Neuronal stem cell (in vitro differentiated cells): ENCODE data around the gene COQ8A.

Source experiments
- DNase-seq: peaks from one replicate; pipeline ENCODE4 v3.0.0-alpha.2; 2013; ENCODE audit warnings: low spot score
- H2AFZ ChIP-seq: one replicate; pipeline ENCODE4 v1.6.1; 2013; ENCODE audit warnings: mild to moderate bottlenecking, low read length, inconsistent platforms
- H2AK5ac ChIP-seq: 2 replicates; pipeline ENCODE4 v1.6.1; 2013; ENCODE audit warnings: low read depth, mild to moderate bottlenecking, inconsistent platforms, low read length, moderate library complexity, mixed read lengths
- H2BK120ac ChIP-seq: 2 replicates; pipeline ENCODE4 v1.6.1; 2013; ENCODE audit warnings: low read depth, mild to moderate bottlenecking, inconsistent platforms, low read length, moderate library complexity, mixed read lengths
- H2BK12ac ChIP-seq: one replicate; pipeline ENCODE4 v1.6.1; 2013; ENCODE audit warnings: low read length, inconsistent platforms
- H2BK15ac ChIP-seq: 2 replicates; pipeline ENCODE4 v1.6.1; 2013; ENCODE audit warnings: mild to moderate bottlenecking, low read length, inconsistent platforms, mixed read lengths
- H2BK5ac ChIP-seq: one replicate; pipeline ENCODE4 v1.6.1; 2013; ENCODE audit warnings: inconsistent platforms, mild to moderate bottlenecking, low read length, moderate library complexity
- H3K14ac ChIP-seq: one replicate; pipeline ENCODE4 v1.6.1; 2013; ENCODE audit warnings: low read length, inconsistent platforms
- H3K18ac ChIP-seq: 2 replicates; pipeline ENCODE4 v1.6.1; 2013; ENCODE audit warnings: low read length, inconsistent platforms
- H3K23ac ChIP-seq: 2 replicates; pipeline ENCODE4 v1.6.1; 2013; ENCODE audit warnings: low read depth, mild to moderate bottlenecking, mixed read lengths, low read length, inconsistent platforms; ENCODE audit not compliant: poor library complexity
- H3K27ac ChIP-seq: replicated peaks from 3 replicates; pipeline ENCODE4 v1.5.1; 2013; ENCODE audit warnings: low read length, inconsistent platforms
- H3K27me3 ChIP-seq, 3 experiments: 2 replicates each; pipeline ENCODE4 v1.6.1; 2013; ENCODE audit warnings: low read length in 3 of 3, mild to moderate bottlenecking in 2 of 3, inconsistent platforms in 1 of 3, low read depth in 1 of 3, mixed read lengths in 1 of 3, moderate library complexity in 1 of 3; ENCODE audit not compliant: control insufficient read depth in 3 of 3, insufficient read depth in 3 of 3
- H3K36me3 ChIP-seq, 2 donors: replicated peaks in 1 of 2; 2 replicates each; pipeline ENCODE4 v1.6.1; 2013; ENCODE audit warnings: low read length in 2 of 2; ENCODE audit not compliant: control insufficient read depth in 2 of 2, insufficient read depth in 2 of 2
- H3K4ac ChIP-seq: 2 replicates; pipeline ENCODE4 v1.6.1; 2013; ENCODE audit warnings: inconsistent platforms, mild to moderate bottlenecking, low read length, moderate library complexity
- H3K4me1 ChIP-seq, 2 donors: 1 replicate in 1 of 2; 2 replicates in 1 of 2; pipeline ENCODE4 v1.6.1; 2013; ENCODE audit warnings: low read length in 2 of 2, low read depth in 1 of 2; ENCODE audit not compliant: control insufficient read depth in 2 of 2, insufficient read depth in 1 of 2
- H3K4me2 ChIP-seq: one replicate; pipeline ENCODE4 v1.6.1; 2013; ENCODE audit warnings: mild to moderate bottlenecking, low read length, inconsistent platforms; ENCODE audit not compliant: insufficient read depth, poor library complexity, severe bottlenecking
- H3K4me3 ChIP-seq, 2 donors: 2 replicates each; pipeline ENCODE4 v1.5.1; 2013; ENCODE audit warnings: low read length in 2 of 2, mild to moderate bottlenecking in 2 of 2, inconsistent platforms in 1 of 2, moderate library complexity in 1 of 2
- H3K79me1 ChIP-seq: one replicate; pipeline ENCODE4 v1.6.1; 2013; ENCODE audit warnings: low read depth, mild to moderate bottlenecking, inconsistent platforms, low read length, moderate library complexity
- H3K9ac ChIP-seq: one replicate; pipeline ENCODE4 v1.6.1; 2013; ENCODE audit warnings: mild to moderate bottlenecking, low read depth, low read length, inconsistent platforms; ENCODE audit not compliant: poor library complexity
- H3K9me3 ChIP-seq, 2 donors: replicated peaks in 1 of 2; 2 replicates each; pipeline versions ENCODE3 to v1.6.1; 2013; ENCODE audit warnings: low read length in 2 of 2, mild to moderate bottlenecking in 2 of 2, inconsistent platforms in 1 of 2, low read depth in 1 of 2, mixed read lengths in 1 of 2, moderate library complexity in 1 of 2; ENCODE audit not compliant: control insufficient read depth in 2 of 2, insufficient read depth in 1 of 2
- H4K8ac ChIP-seq: one replicate; pipeline ENCODE4 v1.6.1; 2013; ENCODE audit warnings: low read depth, mild to moderate bottlenecking, inconsistent platforms, low read length, moderate library complexity
- H4K91ac ChIP-seq: one replicate; pipeline ENCODE4 v1.6.1; 2013; ENCODE audit warnings: low read length, low read depth, mild to moderate bottlenecking, inconsistent platforms; ENCODE audit not compliant: poor library complexity
- WGBS, 2 donors: extraction: QIAGEN DNeasy Blood & Tissue Kit; methylation state at CpG; one replicate each; pipeline ENCODE4 v1.1.7; 2013; ENCODE audit warnings: missing lambda C conversion rate in 2 of 2, mixed read lengths in 1 of 2; ENCODE audit not compliant: insufficient read length in 2 of 2, insufficient replicate concordance in 1 of 2; ENCODE audit errors: extremely low coverage in 2 of 2; 5-methylcytosine and 5-hydroxymethylcytosine counted together

COQ8A gene

DNA sequence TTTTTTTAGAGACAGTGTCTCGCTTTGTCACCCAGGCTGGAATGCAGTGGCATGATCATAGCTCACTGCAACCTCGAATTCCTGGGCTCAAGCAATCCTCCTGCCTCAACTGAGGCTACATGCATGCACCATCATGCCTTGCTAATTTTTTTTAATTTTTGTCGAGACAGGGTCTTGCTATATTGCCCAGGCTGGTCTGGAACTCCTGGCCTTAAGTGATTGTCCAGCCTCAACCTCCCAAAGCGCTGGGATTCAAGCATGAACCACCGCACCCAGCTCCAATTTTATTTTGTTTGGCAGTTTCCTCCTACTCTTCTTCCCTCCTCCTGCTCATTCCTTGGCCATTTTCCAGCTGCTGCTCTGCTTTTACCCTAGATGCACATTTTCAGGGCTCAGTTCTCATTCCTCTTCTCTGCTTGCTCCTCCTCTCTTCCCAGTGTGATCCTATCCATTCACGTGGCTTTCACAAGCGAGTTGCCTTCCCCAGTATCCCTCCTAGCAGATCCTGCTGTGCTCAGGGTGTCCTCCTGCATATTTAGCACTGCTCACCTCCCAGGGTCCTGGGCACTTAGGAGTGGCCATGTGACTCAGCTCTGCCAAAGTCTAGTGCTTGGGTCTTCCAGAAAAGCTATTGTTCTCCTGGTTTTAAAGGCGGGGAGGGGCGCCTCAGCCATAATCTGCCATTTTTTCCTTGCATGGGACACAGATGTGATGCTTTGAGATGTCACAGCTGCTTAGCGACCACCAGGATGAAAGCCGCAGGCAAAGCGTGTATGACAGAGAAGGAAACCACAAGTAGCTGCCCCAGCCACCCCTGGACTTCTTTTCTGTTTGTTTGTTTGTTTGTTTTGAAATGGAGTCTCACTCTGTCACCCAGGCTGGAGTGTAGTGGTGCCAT lies 36.0 kb upstream of the COQ8A start:
- H3K23ac ChIP-seq: no peak overlapping the region
- H3K9me3 ChIP-seq: peaks cover 0 to 2% of the 10 kb centered on the region in 2 donors
- DNase-seq: no peak
- H3K79me1 ChIP-seq: no peaks in the 10 kb centered on the region
- no CpG with 5 or more reads among the region's 12 CpGs for WGBS, 2 donors
- H3K27ac ChIP-seq: no peak overlapping the region
- no peak overlapping the region for H3K4me2 ChIP-seq
- no peak overlapping the region for H2BK120ac ChIP-seq
- no peaks in the 10 kb centered on the region for H3K4me1 ChIP-seq
- no peak overlapping the region for H3K18ac ChIP-seq
- H2BK15ac ChIP-seq: no peak overlapping the region
- no peak overlapping the region for H2AFZ ChIP-seq
- no peak overlapping the region for H4K91ac ChIP-seq
- no peak overlapping the region for H3K9ac ChIP-seq
- H3K4me3 ChIP-seq: no peak overlapping the region
- no peak overlapping the region for H3K4ac ChIP-seq
- H3K27me3 ChIP-seq: no peaks in the 10 kb centered on the region
- no peak overlapping the region for H2BK5ac ChIP-seq
- H3K14ac ChIP-seq: no peak overlapping the region
- peaks cover 10 to 11% of the 10 kb centered on the region in 2 donors for H3K36me3 ChIP-seq
- H2BK12ac ChIP-seq: no peak overlapping the region
- no peak overlapping the region for H2AK5ac ChIP-seq
- H4K8ac ChIP-seq: no peak overlapping the region

DNA sequence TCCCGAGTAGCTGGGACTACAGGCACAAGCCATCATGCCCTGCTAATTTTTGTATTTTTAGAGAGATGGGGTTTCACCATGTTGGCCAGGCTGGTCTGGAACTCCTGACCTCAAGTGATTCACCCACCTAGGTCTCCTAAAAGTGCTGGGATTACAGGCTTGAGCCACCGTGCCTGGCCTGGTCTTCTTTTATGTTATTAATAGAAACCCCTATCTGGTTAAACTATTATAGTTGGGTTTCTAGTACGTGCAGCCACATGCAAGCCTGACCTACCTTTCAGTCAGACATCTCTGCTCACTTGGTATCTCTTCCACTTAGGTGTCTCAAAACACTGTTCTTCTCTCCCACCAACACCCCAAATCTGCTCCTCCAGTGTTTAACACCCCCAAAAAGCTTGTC lies 35.3 kb upstream of the COQ8A start:
- Histone ChIP-seq H3K4me2 (no peak overlapping the region), H2BK12ac (no peak overlapping the region), H3K14ac (no peak overlapping the region), H3K79me1 (no peaks in the 10 kb centered on the region), H3K4me1 (no peaks in the 10 kb centered on the region), H2BK120ac (no peak overlapping the region), H2BK5ac (no peak overlapping the region), H2AK5ac (no peak overlapping the region), H3K4me3 (no peak overlapping the region), H3K4ac (no peak overlapping the region), H3K27ac (no peak overlapping the region), H2AFZ (no peak overlapping the region), H4K8ac (no peak overlapping the region), H3K9me3 (peaks cover 0 to 2% of the 10 kb centered on the region in 2 donors), H2BK15ac (no peak overlapping the region), H3K9ac (no peak overlapping the region), H3K27me3 (no peaks in the 10 kb centered on the region), H3K36me3 (peaks cover 7 to 10% of the 10 kb centered on the region in 2 donors), H3K18ac (no peak overlapping the region), H3K23ac (no peak overlapping the region), H4K91ac (no peak overlapping the region)
- no CpG with 5 or more reads among the region's 3 CpGs for WGBS, 2 donors
- DNase-seq: no peak

DNA sequence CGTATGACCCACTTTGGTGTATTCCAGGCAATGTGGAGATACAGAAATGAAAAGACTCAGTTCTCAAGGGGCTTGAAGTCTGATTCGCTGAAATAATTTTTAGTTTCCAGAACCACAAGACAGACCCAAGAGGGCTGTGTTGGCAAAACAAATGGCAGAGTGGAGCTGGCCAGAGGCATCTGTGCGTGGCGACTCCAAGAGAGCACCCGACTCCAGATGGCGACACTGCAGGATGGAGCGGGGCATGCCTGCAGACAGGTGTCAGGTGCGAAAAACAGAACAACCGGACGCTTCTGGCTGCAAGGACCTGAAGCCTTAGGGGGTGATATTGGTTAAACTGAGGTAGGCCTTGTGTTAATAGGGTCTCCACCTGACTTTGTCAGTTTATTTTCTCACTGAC lies 31.7 kb upstream of the COQ8A start:
- H2BK5ac ChIP-seq: no peak overlapping the region
- H2AK5ac ChIP-seq: no peak overlapping the region
- H3K4me2 ChIP-seq: no peak overlapping the region
- no peak overlapping the region for H3K4me3 ChIP-seq
- no CpG with 5 or more reads among the region's 10 CpGs for WGBS, 2 donors
- H3K14ac ChIP-seq: no peak overlapping the region
- H4K8ac ChIP-seq: no peak overlapping the region
- no peak overlapping the region for H3K23ac ChIP-seq
- no peak overlapping the region for H2AFZ ChIP-seq
- H2BK15ac ChIP-seq: no peak overlapping the region
- H3K4me1 ChIP-seq: no peaks in the 10 kb centered on the region
- no peak overlapping the region for H2BK120ac ChIP-seq
- no peak for DNase-seq
- H3K36me3 ChIP-seq: peaks cover 2 to 4% of the 10 kb centered on the region in 2 donors
- no peak overlapping the region for H3K4ac ChIP-seq
- no peak overlapping the region for H3K18ac ChIP-seq
- no peak overlapping the region for H3K27ac ChIP-seq
- H4K91ac ChIP-seq: no peak overlapping the region
- H2BK12ac ChIP-seq: no peak overlapping the region
- no peak overlapping the region for H3K9ac ChIP-seq
- H3K9me3 ChIP-seq: no peaks in the 10 kb centered on the region
- H3K27me3 ChIP-seq: no peaks in the 10 kb centered on the region
- H3K79me1 ChIP-seq: no peaks in the 10 kb centered on the region

DNA sequence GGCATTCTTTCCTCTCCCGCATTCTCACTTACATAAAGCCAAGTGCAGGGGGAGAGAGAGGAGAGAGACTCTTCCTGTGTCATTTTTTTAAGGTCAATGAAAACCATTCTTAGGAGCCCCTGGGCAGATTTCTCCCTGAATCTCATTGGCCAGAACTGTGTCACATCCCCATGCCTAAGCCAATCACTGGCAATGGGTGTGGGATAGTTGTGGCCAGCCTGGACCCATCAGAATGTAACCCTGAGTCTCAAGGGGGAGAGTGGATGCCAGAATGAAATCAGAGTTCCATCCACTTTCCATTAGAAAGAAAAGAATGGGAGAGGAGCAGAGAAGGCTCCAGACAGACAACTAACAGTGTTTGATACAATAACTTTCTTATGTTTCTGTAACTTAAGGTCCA lies 31.2 kb upstream of the COQ8A start:
- DNase-seq: no peak
- Histone ChIP-seq H2BK15ac (no peak overlapping the region), H3K27me3 (no peaks in the 10 kb centered on the region), H3K9me3 (no peaks in the 10 kb centered on the region), H2BK120ac (no peak overlapping the region), H3K23ac (no peak overlapping the region), H3K9ac (no peak overlapping the region), H3K79me1 (no peaks in the 10 kb centered on the region), H3K18ac (no peak overlapping the region), H3K4me1 (no peaks in the 10 kb centered on the region), H4K91ac (no peak overlapping the region), H2AFZ (no peak overlapping the region), H3K4me3 (no peak overlapping the region), H3K14ac (no peak overlapping the region), H3K4me2 (no peak overlapping the region), H4K8ac (no peak overlapping the region), H3K4ac (no peak overlapping the region), H2BK12ac (no peak overlapping the region), H3K36me3 (peaks cover 2 to 4% of the 10 kb centered on the region in 2 donors), H2AK5ac (no peak overlapping the region), H2BK5ac (no peak overlapping the region), H3K27ac (no peak overlapping the region)
- no CpG with 5 or more reads among the region's 1 CpG for WGBS, 2 donors
